ENCODE measurements around the gene NUPR2.
A peak's percentile ranks its signal among the peaks of the same experiment; 100 is the strongest.
"Not testable (repeated sequence)": the region's sequence is repeated elsewhere in the genome, so short reads cannot be mapped to it uniquely, and the experiment has no call there.

Gene NUPR2

GRCh38 chr7:56087445-56087844 is 28.8 kb downstream of the NUPR2 start:
- DNase-seq (ENCODE audit: low read depth in 3 of 3, low spot score in 1 of 3): no peak

GRCh38 chr7:56086761-56087160 is 29.5 kb downstream of the NUPR2 start:
- no peak for DNase-seq (ENCODE audit: low read depth in 3 of 3, low spot score in 1 of 3)

- no peak for DNase-seq (ENCODE audit: low read depth in 3 of 3, low spot score in 1 of 3)
These were observed 32.9 kb downstream of the NUPR2 start for GRCh38 chr7:56083150-56083785.

- no peak for DNase-seq (ENCODE audit: low read depth in 3 of 3, low spot score in 1 of 3)
These were observed 34.4 kb downstream of the NUPR2 start for GRCh38 chr7:56081626-56082340.

- DNase-seq (ENCODE audit: low read depth in 3 of 3, low spot score in 1 of 3): not testable (repeated sequence)
These were observed 35.3 kb downstream of the NUPR2 start for GRCh38 chr7:56080726-56081435.

GRCh38 chr7:56079450-56080185 is 36.6 kb downstream of the NUPR2 start:
- no peak for DNase-seq (ENCODE audit: low read depth in 3 of 3, low spot score in 1 of 3)

- no peak for DNase-seq (ENCODE audit: low read depth in 3 of 3, low spot score in 1 of 3)
These were observed 38.0 kb downstream of the NUPR2 start for GRCh38 chr7:56078196-56078595.

- no peak for DNase-seq (ENCODE audit: low read depth in 3 of 3, low spot score in 1 of 3)
These were observed 38.5 kb downstream of the NUPR2 start for GRCh38 chr7:56077681-56078080.

- peak; percentile 8 to 42 (median 33) for DNase-seq (ENCODE audit: low read depth in 3 of 3, low spot score in 1 of 3)
These were observed 41.8 kb downstream of the NUPR2 start for GRCh38 chr7:56074371-56074791.

GRCh38 chr7:56066376-56066775 is 49.8 kb downstream of the NUPR2 start:
- DNase-seq (ENCODE audit: low read depth in 3 of 3, low spot score in 1 of 3): not testable (repeated sequence)

All from stimulated activated CD4-positive, alpha-beta T cell treated with anti-CD3 and anti-CD28 coated beads, TNF-alpha, amount 100 ng/mL, for 1 hour (primary cell).